ENCODE measurements around the gene SLC25A34.

SLC25A34 gene

DNA sequence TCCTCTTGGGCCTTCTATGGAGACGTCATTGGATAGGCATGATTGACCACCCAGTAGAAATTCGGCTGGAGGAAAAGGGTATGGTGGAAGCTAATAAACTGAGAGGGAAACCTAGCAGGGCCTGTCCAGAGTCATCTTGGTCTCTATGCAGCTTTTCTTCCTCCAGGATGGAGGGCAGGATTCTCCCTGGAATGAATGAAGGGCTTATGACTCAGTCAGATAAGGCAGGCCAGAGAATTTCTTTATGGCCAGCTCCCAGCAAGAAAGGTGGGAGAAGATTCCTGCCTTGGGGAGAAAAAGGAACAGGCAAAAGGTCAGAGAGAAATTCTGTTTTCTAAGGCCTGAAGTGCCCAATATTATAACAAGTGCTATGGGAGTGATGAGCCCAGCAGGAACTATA, 39.6 kb downstream of the SLC25A34 start:
- no peak for DNase-seq (ENCODE audit: low read depth)

DNA sequence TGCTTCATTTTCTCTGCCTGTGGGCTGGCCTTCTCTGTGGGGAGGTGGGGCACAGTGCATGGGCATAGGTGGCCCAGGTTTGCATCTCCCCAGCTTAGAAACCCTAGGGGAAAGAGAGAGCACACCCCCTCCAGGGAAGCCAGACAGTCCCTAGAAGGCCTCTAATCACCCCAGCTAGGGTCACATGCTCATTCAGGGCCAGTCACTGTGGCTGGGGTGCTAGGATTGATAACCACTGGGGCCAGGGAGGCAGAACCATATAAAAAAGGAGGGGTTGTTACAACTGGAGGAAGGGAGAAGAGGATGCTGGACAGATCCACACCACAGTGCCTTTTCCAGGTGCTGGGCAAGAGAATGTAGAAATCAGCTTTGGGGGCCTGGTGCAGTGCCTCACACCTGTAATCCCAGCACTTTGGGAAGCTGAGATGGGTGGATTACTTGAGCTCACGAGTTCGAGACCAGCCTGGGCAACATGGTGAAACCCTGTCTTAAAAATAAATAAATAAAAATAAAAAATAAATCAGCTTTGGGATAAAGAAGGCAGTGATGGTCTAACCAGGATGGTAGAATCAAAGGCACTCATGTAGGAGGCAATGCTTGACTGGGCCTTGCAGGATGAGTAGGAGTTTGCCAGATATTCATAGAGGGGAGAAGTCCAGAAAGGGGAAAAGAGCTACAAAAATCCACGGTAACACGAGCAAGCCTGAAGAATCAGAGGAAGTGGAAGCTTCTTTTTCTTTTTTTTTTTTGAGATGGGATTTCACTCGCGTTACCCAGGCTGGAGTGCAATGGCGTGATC, 42.0 kb downstream of the SLC25A34 start:
- no peak for DNase-seq (ENCODE audit: low read depth)

DNA sequence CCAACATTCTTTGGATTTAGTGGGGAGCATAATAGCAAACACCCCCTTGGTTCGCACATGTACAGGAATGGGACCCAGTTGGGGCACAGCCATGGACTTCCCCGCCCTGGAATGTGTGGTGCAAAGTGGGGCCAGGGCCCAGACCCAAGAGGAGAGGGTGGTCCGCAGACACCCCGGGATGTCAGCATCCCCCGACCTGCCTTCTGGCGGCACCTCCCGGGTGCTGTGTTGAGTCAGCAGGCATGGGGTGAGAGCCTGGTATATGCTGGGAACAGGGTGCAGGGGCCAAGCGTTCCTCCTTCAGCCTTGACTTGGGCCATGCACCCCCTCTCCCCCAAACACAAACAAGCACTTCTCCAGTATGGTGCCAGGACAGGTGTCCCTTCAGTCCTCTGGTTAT, 49.6 kb downstream of the SLC25A34 start:
- no peak for DNase-seq (ENCODE audit: low read depth)

DNA sequence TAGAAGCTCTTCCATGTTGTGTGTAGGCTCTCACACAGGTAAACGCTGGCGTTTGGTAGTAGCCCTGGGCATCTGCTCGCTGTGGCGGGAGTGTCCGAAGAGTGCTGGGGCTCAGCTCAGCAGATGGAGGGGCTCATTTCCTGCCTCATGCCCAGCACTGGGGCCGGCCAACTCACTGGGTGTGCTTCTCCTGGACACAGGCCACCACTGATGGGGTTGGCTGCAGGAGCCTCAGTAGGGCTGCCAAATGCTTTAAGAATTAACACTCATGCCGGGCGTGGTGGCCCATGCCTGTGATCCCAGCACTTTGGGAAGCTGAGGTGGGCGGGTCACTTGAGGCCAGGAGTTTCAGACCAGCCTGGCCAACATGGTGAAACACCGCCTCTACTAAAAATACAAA, 50.5 kb downstream of the SLC25A34 start:
- no peak for DNase-seq (ENCODE audit: low read depth)

DNA sequence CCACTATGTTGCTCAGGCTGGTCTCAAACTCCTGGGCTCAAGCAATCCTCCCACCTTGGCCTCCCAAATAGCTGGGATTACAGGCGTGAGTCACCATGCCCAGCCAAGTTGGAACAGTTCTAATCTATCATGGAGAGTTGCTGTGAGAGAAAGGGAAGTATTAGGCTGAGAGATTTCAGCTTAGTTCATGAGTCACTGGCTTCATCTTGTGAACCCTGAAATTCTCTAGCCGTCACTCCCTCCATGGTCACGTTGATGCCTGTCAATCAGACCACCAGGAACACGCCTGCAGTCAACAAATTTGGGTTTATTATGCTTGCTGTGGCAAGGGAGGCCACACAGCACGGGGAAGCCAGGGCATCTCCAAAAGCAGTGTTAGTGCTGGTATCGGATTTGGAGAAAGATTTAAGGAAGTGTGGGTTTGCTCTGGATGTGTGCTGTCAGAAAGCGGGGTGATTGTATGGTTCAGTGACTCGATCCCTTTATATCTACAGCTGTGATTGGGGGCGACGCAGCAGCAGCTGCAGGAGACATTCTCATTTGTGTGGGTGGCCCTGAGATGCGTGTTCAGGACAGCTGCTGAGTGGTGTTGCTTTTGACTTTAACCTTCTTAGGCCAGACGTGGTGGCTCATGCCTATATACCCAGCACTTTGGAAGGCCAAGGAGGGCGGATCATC, 52.7 kb downstream of the SLC25A34 start:
- no peak for DNase-seq (ENCODE audit: low read depth)
